Measurements from ENCODE around the gene DESI1.
"Not testable (repeated sequence)": the region's sequence is repeated elsewhere in the genome, so short reads cannot be mapped to it uniquely, and the experiment has no call there.

DESI1 gene

DNA sequence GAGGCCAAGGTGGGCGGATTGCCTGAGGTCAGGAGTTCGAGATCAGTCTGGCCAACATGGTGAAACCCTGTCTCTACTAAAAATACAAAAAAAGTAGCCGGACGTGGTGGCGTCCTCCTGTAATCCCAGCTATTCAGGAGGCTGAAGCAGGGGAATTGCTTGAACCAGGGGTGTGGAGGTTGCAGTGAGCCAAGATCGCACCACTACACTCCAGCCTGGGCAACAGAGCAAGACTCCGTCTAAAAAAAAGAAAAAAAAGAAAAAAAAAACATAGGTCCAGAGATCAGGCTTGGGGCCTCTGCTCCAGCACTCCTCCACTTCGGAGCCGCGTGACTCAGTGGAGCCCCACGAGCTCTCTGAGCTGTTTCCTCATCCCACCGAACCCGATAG lies 62.6 kb downstream of the DESI1 start:
- DNase-seq (ENCODE audit: low read depth in 2 of 2), result not testable (repeated sequence)

DNA sequence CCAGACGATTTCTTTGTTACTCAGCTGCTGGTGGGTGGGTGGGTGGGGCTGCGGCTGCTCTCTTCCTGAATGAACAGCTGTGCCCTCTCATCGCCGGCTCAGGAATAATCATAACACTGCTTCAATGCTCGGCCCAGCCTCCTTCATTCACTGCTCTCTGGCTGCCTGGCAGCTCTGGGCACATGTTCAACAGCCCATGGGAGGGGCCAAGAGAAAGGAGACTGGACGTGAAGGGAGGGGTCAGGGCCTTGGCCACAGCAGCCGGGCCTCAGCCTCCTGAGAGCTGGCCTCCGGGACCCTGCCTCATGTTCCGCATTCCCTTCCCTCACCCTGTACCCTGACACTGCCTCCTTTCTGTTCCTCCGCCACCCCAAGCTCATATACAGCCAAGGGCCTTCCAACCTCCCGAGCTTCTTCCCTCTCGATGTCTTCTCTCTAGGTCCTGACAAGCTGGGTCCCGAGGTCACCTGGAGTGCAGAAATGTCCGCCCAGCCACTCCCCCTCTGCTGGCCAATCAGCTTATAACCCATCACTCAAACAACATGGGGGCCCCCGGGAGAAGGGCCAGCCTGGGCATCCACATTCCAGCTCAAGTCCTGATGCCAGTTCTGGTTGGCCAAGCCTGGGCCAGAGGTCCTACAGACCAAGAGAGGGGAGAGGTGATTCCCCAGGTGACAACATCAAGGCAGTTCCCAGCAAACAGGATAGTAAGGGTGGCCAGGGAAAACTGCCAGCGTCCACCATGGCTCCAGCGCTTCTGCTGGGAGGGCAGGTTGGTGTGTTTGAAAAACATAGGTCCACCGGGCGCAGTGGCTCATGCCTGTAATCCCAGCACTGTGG lies 63.2 kb downstream of the DESI1 start:
- no peak for DNase-seq (ENCODE audit: low read depth in 2 of 2)

DNA sequence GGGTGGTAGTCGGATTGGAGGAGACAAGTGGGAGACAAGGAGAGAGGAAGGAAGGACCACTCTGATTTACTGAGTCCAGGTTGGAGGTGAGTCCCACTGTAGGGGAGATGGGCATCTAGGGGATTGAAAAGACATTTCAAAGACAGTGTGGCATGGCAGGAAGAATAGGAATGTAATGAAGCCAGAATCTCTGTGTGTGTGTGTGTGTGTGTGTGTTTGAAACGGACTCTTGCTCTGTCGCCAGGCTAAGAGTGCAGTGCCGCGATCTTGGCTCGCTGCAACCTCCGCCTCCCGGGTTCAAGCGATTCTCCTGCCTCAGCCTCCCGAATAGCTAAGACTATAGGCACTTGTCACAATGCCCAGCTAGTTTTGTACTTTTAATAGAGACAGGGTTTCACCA lies 64.3 kb downstream of the DESI1 start:
- DNase-seq (ENCODE audit: low read depth in 2 of 2), result no peak

DNA sequence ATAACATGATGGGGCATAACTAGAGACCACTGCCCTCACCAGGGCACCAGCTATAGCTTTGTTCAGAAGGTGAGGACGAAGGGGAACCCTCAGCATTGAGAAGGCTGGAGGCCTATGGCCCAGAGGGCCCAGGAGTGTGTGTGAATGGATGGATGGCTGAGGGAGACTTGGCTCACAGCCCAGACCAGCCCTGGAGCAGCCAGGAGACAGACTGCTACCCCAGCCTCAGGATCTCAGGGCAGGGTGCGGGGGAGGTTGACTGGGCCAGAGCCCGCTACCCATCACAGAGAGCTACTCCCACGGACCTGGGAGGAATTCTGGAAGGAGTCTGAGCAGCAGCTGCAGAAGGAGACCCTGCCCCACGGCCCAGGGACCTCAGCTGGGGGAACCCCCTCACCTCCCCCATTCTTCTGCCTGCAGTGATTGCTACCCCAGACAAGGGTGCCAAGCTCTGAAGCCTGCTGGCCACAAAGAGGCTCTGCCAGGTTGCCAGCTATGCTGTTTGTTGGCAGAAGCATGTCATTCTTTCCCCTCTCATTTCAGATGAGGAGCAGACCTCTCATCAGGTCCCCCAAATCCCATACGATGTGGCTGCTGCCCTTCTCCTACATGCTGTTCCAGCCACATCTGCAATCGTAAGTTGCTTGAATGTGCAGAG lies 65.4 kb downstream of the DESI1 start:
- no peak for DNase-seq (ENCODE audit: low read depth in 2 of 2)

DNA sequence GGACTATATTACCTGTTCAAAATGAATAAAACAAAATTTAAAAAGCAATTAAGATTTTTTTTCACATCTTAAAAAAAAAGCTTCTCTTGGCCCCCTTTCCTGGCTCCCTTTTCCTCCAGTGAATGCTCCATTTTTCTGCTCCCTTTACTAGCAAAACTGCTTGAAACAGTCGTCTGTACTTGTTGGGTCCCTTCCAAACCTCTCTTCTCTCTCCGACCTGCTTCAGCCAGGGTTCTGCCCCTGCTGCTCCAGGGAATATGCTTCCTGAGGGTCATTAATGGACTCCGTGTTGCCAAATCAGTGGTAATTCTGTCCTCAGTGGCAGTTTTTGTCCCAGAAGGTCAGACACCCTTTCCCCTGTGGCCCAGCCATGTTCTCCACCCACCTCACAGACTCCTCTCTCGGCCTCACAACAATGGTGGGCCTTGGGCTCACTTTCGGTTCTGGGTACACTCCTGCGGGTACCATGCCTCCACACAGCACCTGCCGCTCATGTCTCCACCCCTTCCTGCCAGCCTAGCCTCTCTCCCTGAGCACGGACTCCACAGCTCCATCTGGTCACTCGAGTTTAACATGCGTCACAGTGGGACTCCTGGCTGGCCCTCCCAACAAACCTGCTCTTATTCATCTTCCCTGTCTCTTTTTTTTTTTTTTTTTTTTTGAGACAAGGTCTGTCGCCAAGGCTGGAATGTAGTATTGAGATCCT lies 68.8 kb downstream of the DESI1 start:
- DNase-seq (ENCODE audit: low read depth in 2 of 2), result no peak

DNA sequence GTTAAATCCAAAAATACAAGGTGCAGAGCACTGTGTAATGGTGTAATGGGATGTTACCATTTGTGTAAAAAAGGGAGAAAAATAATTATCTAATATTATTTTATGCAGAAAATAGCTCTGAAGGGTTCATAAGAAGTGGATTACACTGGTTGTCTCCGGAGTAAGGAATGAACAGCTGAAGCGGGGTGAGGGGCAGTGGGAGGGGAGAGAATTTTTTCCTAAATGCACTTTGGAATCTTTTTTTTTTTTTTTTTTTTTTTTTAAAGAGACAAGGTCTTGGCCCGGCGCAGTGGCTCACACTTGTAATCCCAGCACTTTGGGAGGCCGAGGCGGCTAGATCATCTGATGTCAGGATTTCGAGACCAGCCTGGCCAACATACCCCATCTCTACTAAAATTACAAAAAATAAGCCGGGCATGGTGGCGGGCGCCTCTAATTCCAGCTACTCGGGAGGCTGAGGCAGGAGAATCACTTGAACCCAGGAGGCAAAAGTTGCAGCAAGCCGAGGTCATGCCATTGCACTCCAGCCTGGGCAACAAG lies 69.8 kb downstream of the DESI1 start:
- DNase-seq (ENCODE audit: low read depth in 2 of 2), result no peak

DNA sequence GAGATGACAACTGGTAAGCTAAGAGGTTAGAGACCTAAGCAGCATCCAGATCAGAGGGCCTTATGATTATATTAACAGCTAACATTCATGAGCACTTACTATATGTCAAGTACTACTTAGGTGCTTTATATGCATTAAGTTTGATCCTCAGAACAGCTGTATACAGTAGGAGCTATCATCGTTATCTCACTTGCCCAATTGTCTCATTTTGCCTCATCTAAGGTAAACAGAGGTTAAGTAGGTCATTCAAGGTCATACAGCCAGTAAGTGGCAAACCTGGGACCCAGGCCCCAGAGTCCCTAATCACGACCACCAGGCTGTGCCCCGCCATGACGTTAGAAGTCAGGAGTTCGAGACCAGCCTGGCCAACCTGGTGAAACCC lies 72.0 kb downstream of the DESI1 start:
- DNase-seq (ENCODE audit: low read depth in 2 of 2), result no peak

Data from stimulated activated CD4-positive, alpha-beta T cell treated with anti-CD3 and anti-CD28 coated beads, Interleukin-12 subunit alpha, Interleukin-12 subunit beta, amount 100 ng/mL, for 24 hours (primary cell).